ENCODE data around the gene MARK1. TPM values are rescaled to one million over a fixed set of nuclear protein-coding genes. Genes with fewer than 3 reads are reported as not detected.

MARK1 gene
- total and polyA plus RNA-seq, 9 donors: 1.2 to 8.1 (median 2.8) TPM

- H3K4me1 ChIP-seq (ENCODE audit: insufficient read depth): no peaks in the 10 kb centered on the region
- WGBS, 3 donors: 89 to 95% (median 93%) methylated on average over 5 of the region's 5 CpGs
- no peak for DNase-seq
- no peaks in the 10 kb centered on the region for H3K36me3 ChIP-seq
- no peaks in the 10 kb centered on the region for H3K9me3 ChIP-seq
- TF ChIP-seq CTCF (IDR thresholded peaks at IDR 0.05) (no peak), EP300 (IDR thresholded peaks at IDR 0.05) (no peak), POLR2A (IDR thresholded peaks at IDR 0.05) (no peak)
- no peak overlapping the region for H3K4me3 ChIP-seq
- intact Hi-C loops (cut with DNase I): no loop called here
- no peaks in the 10 kb centered on the region for H3K27me3 ChIP-seq
- H3K27ac ChIP-seq: no peak overlapping the region
Observed at GRCh38 chr1:220572416-220572815, 44.5 kb downstream of the MARK1 start.

- no peak for DNase-seq
- TF ChIP-seq EP300 (IDR thresholded peaks at IDR 0.05): no peak
- Histone ChIP-seq H3K9me3 (no peaks in the 10 kb centered on the region), H3K36me3 (no peaks in the 10 kb centered on the region), H3K4me3 (no peak overlapping the region), H3K27ac (no peak overlapping the region), H3K27me3 (no peaks in the 10 kb centered on the region), H3K4me1 (ENCODE audit: insufficient read depth) (no peaks in the 10 kb centered on the region)
- intact Hi-C loops (cut with DNase I): no loop called here
Observed at GRCh38 chr1:220573836-220574235, 45.9 kb downstream of the MARK1 start.

GRCh38 chr1:220575718-220576497 lies 48.0 kb downstream of the MARK1 start:
- Histone ChIP-seq H3K27me3 (no peaks in the 10 kb centered on the region), H3K36me3 (no peaks in the 10 kb centered on the region), H3K9me3 (no peaks in the 10 kb centered on the region), H3K27ac (no peak overlapping the region), H3K4me3 (no peak overlapping the region), H3K4me1 (ENCODE audit: insufficient read depth) (no peaks in the 10 kb centered on the region)
- WGBS, 3 donors: 96 to 98% (median 97%) methylated on average over 6 of the region's 6 CpGs
- intact Hi-C loops (cut with DNase I): no loop called here
- DNase-seq: no peak
- TF ChIP-seq EP300 (IDR thresholded peaks at IDR 0.05) (no peak), POLR2A (IDR thresholded peaks at IDR 0.05) (no peak), CTCF (IDR thresholded peaks at IDR 0.05) (no peak)

- DNase-seq: no peak
- intact Hi-C loops (cut with DNase I): no loop called here
- TF ChIP-seq POLR2A (IDR thresholded peaks at IDR 0.05) (no peak), CTCF (IDR thresholded peaks at IDR 0.05) (no peak), EP300 (IDR thresholded peaks at IDR 0.05) (no peak)
- no peak overlapping the region for H3K27ac ChIP-seq
- no peaks in the 10 kb centered on the region for H3K4me1 ChIP-seq (ENCODE audit: insufficient read depth)
- H3K9me3 ChIP-seq: no peaks in the 10 kb centered on the region
- H3K4me3 ChIP-seq: no peak overlapping the region
- no peaks in the 10 kb centered on the region for H3K36me3 ChIP-seq
- WGBS, 3 donors: 92 to 98% (median 96%) methylated on average over 1 of the region's 1 CpG
- no peaks in the 10 kb centered on the region for H3K27me3 ChIP-seq
Observed at GRCh38 chr1:220577926-220578325, 50.0 kb downstream of the MARK1 start.

- 79 to 89% (median 83%) methylated on average over 6 of the region's 6 CpGs for WGBS, 3 donors
Observed at GRCh38 chr1:220579317-220579716, 51.4 kb downstream of the MARK1 start.

More at GRCh38 chr1:220579317-220579716, 51.4 kb downstream of the MARK1 start:
- no peak for DNase-seq
- H3K36me3 ChIP-seq: no peaks in the 10 kb centered on the region
- TF ChIP-seq CTCF (IDR thresholded peaks at IDR 0.05): no peak
- TF ChIP-seq POLR2A (IDR thresholded peaks at IDR 0.05): no peak
- no peak for TF ChIP-seq EP300 (IDR thresholded peaks at IDR 0.05)
- no peak overlapping the region for H3K27ac ChIP-seq
- H3K9me3 ChIP-seq: no peaks in the 10 kb centered on the region
- no peak overlapping the region for H3K4me3 ChIP-seq
- no peaks in the 10 kb centered on the region for H3K4me1 ChIP-seq (ENCODE audit: insufficient read depth)
- H3K27me3 ChIP-seq: no peaks in the 10 kb centered on the region
- intact Hi-C loops (cut with DNase I): no loop called here

Data from ovary (tissue), 9 donors.